Upper lobe of right lung (tissue), 1 donor: ENCODE results near the gene COL4A4. TPM values are rescaled to one million over a fixed set of nuclear protein-coding genes. Genes with fewer than 3 reads are reported as not detected.

Source experiments
- ATAC-seq: fragments of 200-7000 bp; cut with Tn5 transposase; one replicate; pipeline ENCODE4 v1.9.1; 2020; ENCODE audit warnings: mild to moderate bottlenecking, moderate library complexity
- DNase-seq: peaks from one replicate; pipeline ENCODE4 v3.0.0-alpha.2; 2020
- H3K27ac ChIP-seq: fragments of 200-600 bp; one replicate; pipeline ENCODE4 v1.8.0; 2022
- H3K27me3 ChIP-seq: fragments of 200-600 bp; one replicate; pipeline ENCODE4 v1.8.0; 2022; ENCODE audit warnings: mild to moderate bottlenecking
- H3K36me3 ChIP-seq: fragments of 200-600 bp; one replicate; pipeline ENCODE4 v1.8.0; 2022
- H3K4me1 ChIP-seq: fragments of 200-600 bp; one replicate; pipeline ENCODE4 v1.8.0; 2022
- H3K4me3 ChIP-seq: fragments of 200-600 bp; one replicate; pipeline ENCODE4 v1.8.0; 2022; ENCODE audit warnings: mild to moderate bottlenecking
- H3K9me3 ChIP-seq: fragments of 200-600 bp; one replicate; pipeline ENCODE4 v1.8.0; 2022
- intact Hi-C: fragments of 100-400 bp; cut with DNase I; formaldehyde crosslinking; loops from one replicate; pipeline ENCODE4 v1.11.0; 2022
- total RNA-seq: library from RNA; stranded (reverse); fragmentation: NEBNext Ultra II Directional; extraction: Animal tissue kit (Norgen Biotek cat#: 25700); gene quantifications from one replicate; pipeline ENCODE4 v1.2.1, GENCODE V29; 2021
- TF ChIP-seq, protein P1 (sequence below): fragments of 200-600 bp; IDR thresholded peaks from one replicate; pipeline ENCODE4 v1.8.0; 2022; ENCODE audit warnings: antibody characterized with exemption
- donor health status: DM: no; HTN: yes; CAD: no; lungs with severe emphysema.

COL4A4 gene
- total RNA-seq, 1 donor from 2014 or later: 36.1 TPM

DNA sequence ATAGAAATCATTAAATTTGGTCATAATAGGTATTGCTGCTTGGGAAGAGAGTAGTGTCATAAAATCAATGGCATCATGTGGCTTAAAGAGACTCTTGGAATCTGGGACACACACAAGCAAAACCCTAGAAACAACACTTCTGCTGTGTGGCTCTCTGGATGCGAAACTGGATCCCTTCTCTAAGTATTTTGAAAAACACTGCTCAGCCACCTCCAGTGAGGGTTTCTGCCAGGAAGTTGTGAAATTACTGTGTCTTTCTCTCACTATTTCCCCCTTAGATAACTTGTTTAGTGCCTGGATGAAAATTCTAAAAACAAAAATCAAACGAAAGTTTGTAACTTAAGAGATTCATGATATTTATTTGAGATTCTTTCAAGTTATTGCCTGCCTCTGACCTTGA, 164.3 kb downstream of the COL4A4 start:
- DNase-seq: no peak
- Histone ChIP-seq H3K9me3 (no peaks in the 10 kb centered on the region), H3K27ac (no peak overlapping the region), H3K27me3 (no peaks in the 10 kb centered on the region), H3K36me3 (peaks cover 14% of the 10 kb centered on the region), H3K4me3 (no peak overlapping the region), H3K4me1 (no peaks in the 10 kb centered on the region)
- intact Hi-C loops: no loop called here
- TF ChIP-seq, protein P1, sequence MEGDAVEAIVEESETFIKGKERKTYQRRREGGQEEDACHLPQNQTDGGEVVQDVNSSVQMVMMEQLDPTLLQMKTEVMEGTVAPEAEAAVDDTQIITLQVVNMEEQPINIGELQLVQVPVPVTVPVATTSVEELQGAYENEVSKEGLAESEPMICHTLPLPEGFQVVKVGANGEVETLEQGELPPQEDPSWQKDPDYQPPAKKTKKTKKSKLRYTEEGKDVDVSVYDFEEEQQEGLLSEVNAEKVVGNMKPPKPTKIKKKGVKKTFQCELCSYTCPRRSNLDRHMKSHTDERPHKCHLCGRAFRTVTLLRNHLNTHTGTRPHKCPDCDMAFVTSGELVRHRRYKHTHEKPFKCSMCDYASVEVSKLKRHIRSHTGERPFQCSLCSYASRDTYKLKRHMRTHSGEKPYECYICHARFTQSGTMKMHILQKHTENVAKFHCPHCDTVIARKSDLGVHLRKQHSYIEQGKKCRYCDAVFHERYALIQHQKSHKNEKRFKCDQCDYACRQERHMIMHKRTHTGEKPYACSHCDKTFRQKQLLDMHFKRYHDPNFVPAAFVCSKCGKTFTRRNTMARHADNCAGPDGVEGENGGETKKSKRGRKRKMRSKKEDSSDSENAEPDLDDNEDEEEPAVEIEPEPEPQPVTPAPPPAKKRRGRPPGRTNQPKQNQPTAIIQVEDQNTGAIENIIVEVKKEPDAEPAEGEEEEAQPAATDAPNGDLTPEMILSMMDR: no peak
- ATAC-seq: no peak

DNA sequence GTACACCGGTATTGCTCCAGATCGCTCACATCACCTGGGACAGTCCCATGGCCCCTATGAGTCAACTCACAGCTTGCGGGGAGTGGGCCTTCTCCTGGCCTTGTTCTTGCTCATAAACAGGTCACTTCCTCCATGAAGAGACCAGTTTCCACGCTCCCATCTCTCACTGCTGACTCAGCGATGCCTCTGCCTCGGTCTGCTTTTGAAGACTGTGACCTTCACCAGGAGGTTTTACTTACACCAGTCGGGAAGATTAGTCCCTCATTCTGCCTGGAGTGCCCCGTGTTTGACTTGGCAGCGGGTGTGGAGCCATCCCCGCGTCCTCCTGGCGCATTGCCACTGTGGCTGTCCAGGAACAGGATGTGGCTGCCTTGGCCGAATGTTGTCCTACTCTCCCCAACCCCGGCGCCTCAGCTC, 168.4 kb downstream of the COL4A4 start:
- H3K9me3 ChIP-seq: no peaks in the 10 kb centered on the region
- DNase-seq: no peak
- H3K36me3 ChIP-seq: peaks cover 14% of the 10 kb centered on the region
- no peak overlapping the region for H3K4me3 ChIP-seq
- peak; percentile 24 for ATAC-seq
- H3K27me3 ChIP-seq: no peaks in the 10 kb centered on the region
- TF ChIP-seq, protein P1: no peak
- H3K4me1 ChIP-seq: no peaks in the 10 kb centered on the region
- intact Hi-C loops: no loop called here
- H3K27ac ChIP-seq: no peak overlapping the region

DNA sequence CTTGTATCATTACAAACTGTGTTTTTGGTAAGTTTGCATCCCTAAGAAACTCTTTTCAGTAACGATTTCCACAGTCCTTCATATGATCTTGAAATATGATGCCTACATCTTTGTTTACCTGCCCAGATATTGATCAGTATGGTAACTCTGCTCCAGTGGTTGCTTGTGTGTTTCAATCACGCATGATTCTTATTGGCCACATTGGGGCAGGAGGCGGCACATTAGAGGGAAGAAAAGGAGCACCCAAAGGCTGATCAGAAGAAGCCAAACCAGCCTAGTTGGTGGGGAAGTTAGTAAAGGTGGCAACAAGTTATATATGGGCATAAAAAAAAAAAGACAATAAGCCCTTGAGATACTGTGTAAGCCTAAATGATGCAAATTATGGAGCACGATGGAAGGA, 169.2 kb downstream of the COL4A4 start:
- H3K27ac ChIP-seq: no peak overlapping the region
- ATAC-seq (no peak), DNase-seq (no peak)
- peaks cover 14% of the 10 kb centered on the region for H3K36me3 ChIP-seq
- no peaks in the 10 kb centered on the region for H3K9me3 ChIP-seq
- TF ChIP-seq, protein P1: no peak
- no peak overlapping the region for H3K4me3 ChIP-seq
- H3K27me3 ChIP-seq: no peaks in the 10 kb centered on the region
- intact Hi-C loops: no loop called here
- no peaks in the 10 kb centered on the region for H3K4me1 ChIP-seq

DNA sequence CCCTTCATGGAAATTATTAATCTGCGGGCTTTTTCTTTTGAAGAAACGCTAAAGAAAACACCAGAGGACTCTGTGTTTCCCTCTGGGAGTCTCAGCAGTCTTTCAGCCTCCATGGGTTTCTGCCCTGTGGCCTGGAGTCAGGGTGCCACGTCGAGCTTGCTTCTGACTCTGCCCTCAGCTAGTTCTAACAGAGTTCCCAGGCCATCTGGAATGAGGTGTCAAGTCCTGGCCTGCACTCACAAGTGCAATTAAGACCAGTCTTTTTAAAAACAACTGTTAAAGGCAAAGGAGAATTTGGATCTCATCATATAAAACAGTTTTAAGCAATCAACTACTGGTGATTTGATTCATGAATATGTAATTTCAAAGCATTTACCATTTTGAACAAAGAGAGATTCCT, 170.8 kb downstream of the COL4A4 start:
- ATAC-seq (no peak), DNase-seq (no peak)
- H3K27me3 ChIP-seq: no peaks in the 10 kb centered on the region
- no peak overlapping the region for H3K4me3 ChIP-seq
- H3K9me3 ChIP-seq: no peaks in the 10 kb centered on the region
- peaks cover 9% of the 10 kb centered on the region for H3K36me3 ChIP-seq
- intact Hi-C loops: no loop called here
- H3K27ac ChIP-seq: no peak overlapping the region
- no peaks in the 10 kb centered on the region for H3K4me1 ChIP-seq
- TF ChIP-seq, protein P1: no peak

DNA sequence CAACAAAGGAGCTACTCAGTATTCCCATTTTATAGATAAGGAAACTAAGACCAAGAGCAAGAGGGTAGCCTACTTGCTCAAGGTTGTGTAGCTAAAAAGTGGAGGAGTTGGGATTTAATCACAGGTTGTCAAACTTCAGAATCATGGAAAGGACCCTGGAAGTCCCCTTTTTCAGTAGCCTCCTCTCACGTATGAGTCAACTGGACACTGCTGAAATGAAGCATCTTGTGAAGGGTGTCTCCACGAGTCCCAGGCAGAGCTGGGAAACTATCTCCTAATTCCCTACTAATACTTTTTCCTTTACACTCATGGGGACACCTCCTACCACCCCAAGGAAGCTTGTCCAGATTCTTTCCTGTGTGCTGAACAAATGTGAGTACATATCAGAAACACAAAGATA, 172.3 kb downstream of the COL4A4 start:
- intact Hi-C loops: no loop called here
- DNase-seq: no peak

More for the DNA sequence above, 172.3 kb downstream of the COL4A4 start:
- Histone ChIP-seq H3K4me3 (no peak overlapping the region), H3K4me1 (no peaks in the 10 kb centered on the region), H3K27ac (no peak overlapping the region), H3K36me3 (peaks cover under 1% of the 10 kb centered on the region), H3K27me3 (no peaks in the 10 kb centered on the region), H3K9me3 (no peaks in the 10 kb centered on the region)
- no peak for ATAC-seq
- TF ChIP-seq, protein P1: no peak
